Neuronal stem cell (in vitro differentiated cells): ENCODE measurements around the gene TFEC.
"Not testable (repeated sequence)": the region's sequence is repeated elsewhere in the genome, so short reads cannot be mapped to it uniquely, and the experiment has no call there.

Experiments used
- DNase-seq: peaks from one replicate; pipeline ENCODE4 v3.0.0-alpha.2; 2013; ENCODE audit warnings: low spot score
- H2AFZ ChIP-seq: one replicate; pipeline ENCODE4 v1.6.1; 2013; ENCODE audit warnings: mild to moderate bottlenecking, low read length, inconsistent platforms
- H2AK5ac ChIP-seq: 2 replicates; pipeline ENCODE4 v1.6.1; 2013; ENCODE audit warnings: low read depth, mild to moderate bottlenecking, inconsistent platforms, low read length, moderate library complexity, mixed read lengths
- H2BK120ac ChIP-seq: 2 replicates; pipeline ENCODE4 v1.6.1; 2013; ENCODE audit warnings: low read depth, mild to moderate bottlenecking, inconsistent platforms, low read length, moderate library complexity, mixed read lengths
- H2BK12ac ChIP-seq: one replicate; pipeline ENCODE4 v1.6.1; 2013; ENCODE audit warnings: low read length, inconsistent platforms
- H2BK15ac ChIP-seq: 2 replicates; pipeline ENCODE4 v1.6.1; 2013; ENCODE audit warnings: mild to moderate bottlenecking, low read length, inconsistent platforms, mixed read lengths
- H2BK5ac ChIP-seq: one replicate; pipeline ENCODE4 v1.6.1; 2013; ENCODE audit warnings: inconsistent platforms, mild to moderate bottlenecking, low read length, moderate library complexity
- H3K14ac ChIP-seq: one replicate; pipeline ENCODE4 v1.6.1; 2013; ENCODE audit warnings: low read length, inconsistent platforms
- H3K18ac ChIP-seq: 2 replicates; pipeline ENCODE4 v1.6.1; 2013; ENCODE audit warnings: low read length, inconsistent platforms
- H3K23ac ChIP-seq: 2 replicates; pipeline ENCODE4 v1.6.1; 2013; ENCODE audit warnings: low read depth, mild to moderate bottlenecking, mixed read lengths, low read length, inconsistent platforms; ENCODE audit not compliant: poor library complexity
- H3K27ac ChIP-seq: replicated peaks from 3 replicates; pipeline ENCODE4 v1.5.1; 2013; ENCODE audit warnings: low read length, inconsistent platforms
- H3K27me3 ChIP-seq, 3 experiments: 2 replicates each; pipeline ENCODE4 v1.6.1; 2013; ENCODE audit warnings: low read length in 3 of 3, mild to moderate bottlenecking in 2 of 3, inconsistent platforms in 1 of 3, low read depth in 1 of 3, mixed read lengths in 1 of 3, moderate library complexity in 1 of 3; ENCODE audit not compliant: control insufficient read depth in 3 of 3, insufficient read depth in 3 of 3
- H3K36me3 ChIP-seq, 2 donors: replicated peaks in 1 of 2; 2 replicates each; pipeline ENCODE4 v1.6.1; 2013; ENCODE audit warnings: low read length in 2 of 2; ENCODE audit not compliant: control insufficient read depth in 2 of 2, insufficient read depth in 2 of 2
- H3K4ac ChIP-seq: 2 replicates; pipeline ENCODE4 v1.6.1; 2013; ENCODE audit warnings: inconsistent platforms, mild to moderate bottlenecking, low read length, moderate library complexity
- H3K4me1 ChIP-seq, 2 donors: 1 replicate in 1 of 2; 2 replicates in 1 of 2; pipeline ENCODE4 v1.6.1; 2013; ENCODE audit warnings: low read length in 2 of 2, low read depth in 1 of 2; ENCODE audit not compliant: control insufficient read depth in 2 of 2, insufficient read depth in 1 of 2
- H3K4me2 ChIP-seq: one replicate; pipeline ENCODE4 v1.6.1; 2013; ENCODE audit warnings: mild to moderate bottlenecking, low read length, inconsistent platforms; ENCODE audit not compliant: insufficient read depth, poor library complexity, severe bottlenecking
- H3K4me3 ChIP-seq, 2 donors: 2 replicates each; pipeline ENCODE4 v1.5.1; 2013; ENCODE audit warnings: low read length in 2 of 2, mild to moderate bottlenecking in 2 of 2, inconsistent platforms in 1 of 2, moderate library complexity in 1 of 2
- H3K79me1 ChIP-seq: one replicate; pipeline ENCODE4 v1.6.1; 2013; ENCODE audit warnings: low read depth, mild to moderate bottlenecking, inconsistent platforms, low read length, moderate library complexity
- H3K9ac ChIP-seq: one replicate; pipeline ENCODE4 v1.6.1; 2013; ENCODE audit warnings: mild to moderate bottlenecking, low read depth, low read length, inconsistent platforms; ENCODE audit not compliant: poor library complexity
- H3K9me3 ChIP-seq, 2 donors: replicated peaks in 1 of 2; 2 replicates each; pipeline versions ENCODE3 to v1.6.1; 2013; ENCODE audit warnings: low read length in 2 of 2, mild to moderate bottlenecking in 2 of 2, inconsistent platforms in 1 of 2, low read depth in 1 of 2, mixed read lengths in 1 of 2, moderate library complexity in 1 of 2; ENCODE audit not compliant: control insufficient read depth in 2 of 2, insufficient read depth in 1 of 2
- H4K8ac ChIP-seq: one replicate; pipeline ENCODE4 v1.6.1; 2013; ENCODE audit warnings: low read depth, mild to moderate bottlenecking, inconsistent platforms, low read length, moderate library complexity
- H4K91ac ChIP-seq: one replicate; pipeline ENCODE4 v1.6.1; 2013; ENCODE audit warnings: low read length, low read depth, mild to moderate bottlenecking, inconsistent platforms; ENCODE audit not compliant: poor library complexity
- WGBS, 2 donors: extraction: QIAGEN DNeasy Blood & Tissue Kit; methylation state at CpG; one replicate each; pipeline ENCODE4 v1.1.7; 2013; ENCODE audit warnings: missing lambda C conversion rate in 2 of 2, mixed read lengths in 1 of 2; ENCODE audit not compliant: insufficient read length in 2 of 2, insufficient replicate concordance in 1 of 2; ENCODE audit errors: extremely low coverage in 2 of 2; 5-methylcytosine and 5-hydroxymethylcytosine counted together

The TFEC gene

DNA sequence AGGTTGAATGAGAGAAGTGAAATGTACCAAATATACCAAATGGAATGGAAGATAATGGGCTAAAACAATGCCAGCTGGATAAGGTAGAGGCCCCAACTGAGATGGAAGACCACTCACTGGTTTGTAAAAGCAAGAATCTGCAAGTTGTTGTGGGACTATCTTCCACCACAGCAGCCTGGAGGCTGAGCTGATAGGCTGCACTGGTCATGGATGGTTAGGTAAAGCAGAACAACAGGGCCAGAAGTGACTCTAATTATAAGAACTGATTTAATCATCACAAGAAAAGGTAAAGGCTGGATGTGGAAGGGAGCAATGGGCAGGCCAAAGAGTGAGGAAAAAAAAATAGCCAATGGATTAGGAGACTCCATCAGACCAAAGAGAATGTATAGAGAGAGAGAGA is 11.8 kb downstream of the TFEC start:
- no peak overlapping the region for H4K8ac ChIP-seq
- no peak overlapping the region for H4K91ac ChIP-seq
- no peaks in the 10 kb centered on the region for H3K4me1 ChIP-seq
- no peaks in the 10 kb centered on the region for H3K79me1 ChIP-seq
- no peak overlapping the region for H3K27ac ChIP-seq
- no peak overlapping the region for H3K23ac ChIP-seq
- H2BK12ac ChIP-seq, result no peak overlapping the region
- no peak overlapping the region for H3K9ac ChIP-seq
- no peak overlapping the region for H3K4ac ChIP-seq
- no peak overlapping the region for H2AK5ac ChIP-seq
- no peak overlapping the region for H3K4me3 ChIP-seq
- H2BK5ac ChIP-seq, result no peak overlapping the region
- H3K14ac ChIP-seq, result no peak overlapping the region
- no peak overlapping the region for H3K4me2 ChIP-seq
- no peaks in the 10 kb centered on the region for H3K9me3 ChIP-seq
- H2BK120ac ChIP-seq, result no peak overlapping the region
- H3K18ac ChIP-seq, result no peak overlapping the region
- no peaks in the 10 kb centered on the region for H3K27me3 ChIP-seq
- H2AFZ ChIP-seq, result no peak overlapping the region
- no peak overlapping the region for H2BK15ac ChIP-seq
- H3K36me3 ChIP-seq, result no peaks in the 10 kb centered on the region
- DNase-seq, result no peak

DNA sequence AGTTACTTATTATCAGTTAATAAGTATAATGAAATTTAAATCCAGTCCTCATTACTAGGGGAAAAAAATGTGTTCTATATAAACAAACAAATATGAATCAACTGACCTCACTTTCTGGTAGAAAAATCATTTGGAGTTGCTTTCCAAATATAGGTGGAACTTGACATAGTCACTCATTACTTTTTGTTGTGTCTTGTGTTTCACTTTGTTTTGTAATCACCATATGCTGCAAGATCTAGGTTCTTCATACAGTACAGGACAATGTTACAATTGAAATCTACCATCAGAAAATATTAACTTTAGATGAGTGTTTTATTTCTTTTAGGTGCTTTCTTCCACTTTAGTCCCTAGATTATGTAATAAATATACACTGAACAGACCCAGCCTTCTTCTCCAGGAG is 16.9 kb downstream of the TFEC start:
- no peak overlapping the region for H3K4ac ChIP-seq
- no peaks in the 10 kb centered on the region for H3K4me1 ChIP-seq
- peaks cover 0 to 4% of the 10 kb centered on the region in 2 donors for H3K9me3 ChIP-seq
- H4K91ac ChIP-seq, result no peak overlapping the region
- no peak overlapping the region for H4K8ac ChIP-seq
- no peak overlapping the region for H2BK15ac ChIP-seq
- no peak overlapping the region for H3K14ac ChIP-seq
- H3K36me3 ChIP-seq, result no peaks in the 10 kb centered on the region
- H2AFZ ChIP-seq, result no peak overlapping the region
- H3K18ac ChIP-seq, result no peak overlapping the region
- no peaks in the 10 kb centered on the region for H3K27me3 ChIP-seq
- no peak for DNase-seq
- H3K27ac ChIP-seq, result no peak overlapping the region
- H3K4me2 ChIP-seq, result no peak overlapping the region
- no peak overlapping the region for H3K23ac ChIP-seq
- no peak overlapping the region for H2AK5ac ChIP-seq
- H3K79me1 ChIP-seq, result no peaks in the 10 kb centered on the region
- no peak overlapping the region for H2BK5ac ChIP-seq
- H3K9ac ChIP-seq, result no peak overlapping the region
- H2BK12ac ChIP-seq, result no peak overlapping the region
- H2BK120ac ChIP-seq, result no peak overlapping the region
- H3K4me3 ChIP-seq, result no peak overlapping the region

- H2BK120ac ChIP-seq, result no peak overlapping the region
- no peak overlapping the region for H2BK15ac ChIP-seq
- H3K9ac ChIP-seq, result no peak overlapping the region
- no peak overlapping the region for H3K4ac ChIP-seq
- H4K8ac ChIP-seq, result no peak overlapping the region
- H3K4me2 ChIP-seq, result no peak overlapping the region
- no peak overlapping the region for H2AFZ ChIP-seq
- H2BK12ac ChIP-seq, result no peak overlapping the region
- no peak overlapping the region for H3K18ac ChIP-seq
- no peak overlapping the region for H3K23ac ChIP-seq
- H3K4me1 ChIP-seq, result no peaks in the 10 kb centered on the region
- H3K4me3 ChIP-seq, result no peak overlapping the region
- no peak overlapping the region for H3K27ac ChIP-seq
- H2BK5ac ChIP-seq, result no peak overlapping the region
- no peaks in the 10 kb centered on the region for H3K79me1 ChIP-seq
- H3K14ac ChIP-seq, result no peak overlapping the region
- no peak for DNase-seq
- WGBS, 2 donors, result no CpG with 5 or more reads among the region's 1 CpG
- no peak overlapping the region for H4K91ac ChIP-seq
- no peaks in the 10 kb centered on the region for H3K27me3 ChIP-seq
- H2AK5ac ChIP-seq, result no peak overlapping the region
- peaks cover 0 to 4% of the 10 kb centered on the region in 2 donors for H3K9me3 ChIP-seq
- H3K36me3 ChIP-seq, result no peaks in the 10 kb centered on the region
Measured at GRCh38 chr7:116011584-116011983, 19.0 kb downstream of the TFEC start.

DNA sequence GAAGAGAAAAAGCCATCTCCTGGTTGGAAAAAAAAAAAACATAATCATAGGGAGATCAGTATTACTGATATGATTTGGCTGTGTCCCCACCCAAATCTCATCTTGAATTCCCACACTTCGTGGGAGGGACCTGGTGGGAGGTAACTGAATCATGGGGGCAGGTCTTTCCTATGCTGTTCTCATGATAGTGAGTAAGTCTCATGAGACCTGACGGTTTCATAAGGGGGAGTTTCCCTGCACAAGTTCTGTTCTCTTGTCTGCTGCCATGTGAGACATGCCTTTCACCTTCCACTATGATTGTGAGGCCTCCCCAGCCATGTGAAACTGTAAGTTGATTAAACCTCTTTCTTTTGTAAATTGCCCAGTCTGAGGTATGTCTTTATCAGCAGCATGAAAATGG is 25.8 kb downstream of the TFEC start:
- DNase-seq, H2AFZ ChIP-seq, H3K23ac ChIP-seq, H3K27me3 ChIP-seq, H3K18ac ChIP-seq, H3K4me2 ChIP-seq, H2BK12ac ChIP-seq, H2BK15ac ChIP-seq, H3K27ac ChIP-seq, H2AK5ac ChIP-seq, H2BK120ac ChIP-seq, H4K8ac ChIP-seq, H3K4ac ChIP-seq, H3K14ac ChIP-seq, H3K9ac ChIP-seq, H3K4me1 ChIP-seq, H3K4me3 ChIP-seq, H3K9me3 ChIP-seq, H4K91ac ChIP-seq, H3K79me1 ChIP-seq, H2BK5ac ChIP-seq, H3K36me3 ChIP-seq: not testable (repeated sequence)
- WGBS, 2 donors, result no CpG with 5 or more reads among the region's 2 CpGs
